ENCODE data around the gene CTAGE8.
"Not testable (repeated sequence)": the region's sequence is repeated elsewhere in the genome, so short reads cannot be mapped to it uniquely, and the experiment has no call there.

- TF ChIP-seq CTCF, POLR2AphosphoS5 (IDR thresholded peaks at IDR 0.05): not testable (repeated sequence)
Measured at GRCh38 chr7:144219149-144219548, 49.9 kb downstream of the CTAGE8 start.

Data from suprapubic skin (tissue), 3 donors.